ENCODE results near the gene LRP1. TPM values are rescaled to one million over a fixed set of nuclear protein-coding genes. Genes with fewer than 3 reads are reported as not detected.
A peak's percentile ranks its signal among the peaks of the same experiment; 100 is the strongest.

The LRP1 gene
- total RNA-seq, 2 experiments from 2014 or later = 0.33 to 0.85 TPM

GRCh38 chr12:57215668-57216013 is 87.4 kb downstream of the LRP1 start:
- ATAC-seq = peak; percentile 43
- DNase-seq = peak; percentile 80
- Mint-ChIP-seq H3K27me3 (peaks cover 61% of the 10 kb centered on the region), H3K4me1 (peaks cover 32% of the 10 kb centered on the region), H3K4me3 (peak overlapping the region; percentile 36), H3K27ac (no peak overlapping the region), H3K9me3 (ENCODE audit: low read depth) (no peaks in the 10 kb centered on the region), H3K36me3 (no peaks in the 10 kb centered on the region)
- CTCF ChIA-PET = interaction anchor here (0.7 to 15.4 kb wide), 3 partner anchors 12 to 104 kb away, joined by 3 to 647 read pairs (median 248); partner anchors contain the start of genes SHMT2, STAC3 and STAT6

- Mint-ChIP-seq H3K4me1 (peaks cover 35% of the 10 kb centered on the region), H3K27me3 (peaks cover 67% of the 10 kb centered on the region), H3K27ac (no peak within 1 kb of the TSS), H3K4me3 (peak within 1 kb of the TSS; percentile 52), H3K9me3 (ENCODE audit: low read depth) (no peaks in the 10 kb centered on the region), H3K36me3 (no peaks in the 10 kb centered on the region)
- CTCF ChIA-PET = interaction anchor here (0.7 to 15.4 kb wide), 3 partner anchors 11 to 104 kb away, joined by 3 to 647 read pairs (median 248); partner anchors contain the start of genes SHMT2, STAC3 and STAT6
- DNase-seq = peak; percentile 52
- ATAC-seq = peak; percentile 34
These were observed 88.0 kb downstream of the LRP1 start, which contains the start of gene NXPH4 for GRCh38 chr12:57216014-57216911. NXPH4 (plus strand) TSS chr12:57216794; CDS start chr12:57216970, 176 bp downstream.

- no peaks in the 10 kb centered on the region for H3K9me3 Mint-ChIP-seq (ENCODE audit: low read depth)
- peak overlapping the region; percentile 52 for H3K4me3 Mint-ChIP-seq
- CTCF ChIA-PET = interaction anchor here (1.0 to 15.4 kb wide), 3 partner anchors 10 to 105 kb away, joined by 3 to 647 read pairs (median 248); partner anchors contain the start of genes SHMT2 and STAC3
- DNase-seq (no peak), ATAC-seq (no peak)
- no peak overlapping the region for H3K27ac Mint-ChIP-seq
- H3K27me3 Mint-ChIP-seq = peaks cover 77% of the 10 kb centered on the region
- H3K36me3 Mint-ChIP-seq = no peaks in the 10 kb centered on the region
- H3K4me1 Mint-ChIP-seq = peaks cover 42% of the 10 kb centered on the region
These were observed 88.9 kb downstream of the LRP1 start for GRCh38 chr12:57216921-57217879.

- Mint-ChIP-seq H3K27ac (no peak overlapping the region), H3K27me3 (peaks cover 86% of the 10 kb centered on the region), H3K9me3 (ENCODE audit: low read depth) (no peaks in the 10 kb centered on the region), H3K36me3 (no peaks in the 10 kb centered on the region), H3K4me1 (peaks cover 52% of the 10 kb centered on the region), H3K4me3 (no peak overlapping the region)
- CTCF ChIA-PET = interaction anchor here (0.6 to 15.4 kb wide), 5 partner anchors 9 to 237 kb away, joined by 3 to 647 read pairs (median 3); partner anchors contain the start of genes INHBE, SHMT2 and STAC3
- DNase-seq (no peak), ATAC-seq (no peak)
These were observed 90.0 kb downstream of the LRP1 start for GRCh38 chr12:57218030-57218853.

GRCh38 chr12:57219205-57219992 is 91.1 kb downstream of the LRP1 start:
- no peak for ATAC-seq
- Mint-ChIP-seq H3K36me3 (no peaks in the 10 kb centered on the region), H3K4me3 (no peak overlapping the region), H3K4me1 (peaks cover 50% of the 10 kb centered on the region), H3K27me3 (peaks cover 84% of the 10 kb centered on the region), H3K9me3 (ENCODE audit: low read depth) (no peaks in the 10 kb centered on the region), H3K27ac (no peak overlapping the region)
- no peak for DNase-seq
- CTCF ChIA-PET = interaction anchor here (8.5 to 15.4 kb wide), 2 partner anchors 8 to 25 kb away, joined by 248 to 647 read pairs; partner anchors contain the start of genes SHMT2 and STAC3

- Mint-ChIP-seq H3K9me3 (ENCODE audit: low read depth) (no peaks in the 10 kb centered on the region), H3K4me1 (peaks cover 51% of the 10 kb centered on the region), H3K4me3 (no peak overlapping the region), H3K27ac (no peak overlapping the region), H3K27me3 (peaks cover 82% of the 10 kb centered on the region), H3K36me3 (no peaks in the 10 kb centered on the region)
- CTCF ChIA-PET = interaction anchor here (0.5 to 15.4 kb wide), 3 partner anchors 7 to 120 kb away, joined by 3 to 647 read pairs (median 248); partner anchors contain the start of genes SHMT2 and STAC3
- ATAC-seq = no peak
- DNase-seq = no peak
These were observed 91.9 kb downstream of the LRP1 start for GRCh38 chr12:57219993-57220754.

- no peak overlapping the region for H3K27ac Mint-ChIP-seq
- CTCF ChIA-PET = interaction anchor here (13.2 kb wide), 1 partner anchor 20 kb away, joined by 540 read pairs; a partner anchor contains a TSS
- H3K4me1 Mint-ChIP-seq = peaks cover 50% of the 10 kb centered on the region
- H3K4me3 Mint-ChIP-seq = no peak overlapping the region
- H3K9me3 Mint-ChIP-seq (ENCODE audit: low read depth) = no peaks in the 10 kb centered on the region
- H3K27me3 Mint-ChIP-seq = peaks cover 81% of the 10 kb centered on the region
- no peaks in the 10 kb centered on the region for H3K36me3 Mint-ChIP-seq
- DNase-seq (no peak), ATAC-seq (no peak)
These were observed 92.5 kb downstream of the LRP1 start for GRCh38 chr12:57220770-57221168.

- no peak overlapping the region for H3K4me3 Mint-ChIP-seq
- no peaks in the 10 kb centered on the region for H3K9me3 Mint-ChIP-seq (ENCODE audit: low read depth)
- CTCF ChIA-PET = interaction anchor here (1.4 to 13.2 kb wide), 3 partner anchors 5 to 237 kb away, joined by 5 to 540 read pairs (median 248); partner anchors contain the start of gene NXPH4
- no peak overlapping the region for H3K27ac Mint-ChIP-seq
- H3K27me3 Mint-ChIP-seq = peaks cover 82% of the 10 kb centered on the region
- DNase-seq (no peak), ATAC-seq (no peak)
- peaks cover 50% of the 10 kb centered on the region for H3K4me1 Mint-ChIP-seq
- H3K36me3 Mint-ChIP-seq = no peaks in the 10 kb centered on the region
These were observed 93.1 kb downstream of the LRP1 start for GRCh38 chr12:57221169-57221917.

GRCh38 chr12:57222286-57223190 is 94.3 kb downstream of the LRP1 start:
- no peak for ATAC-seq
- Mint-ChIP-seq H3K4me3 (peak overlapping the region; percentile 5), H3K36me3 (no peaks in the 10 kb centered on the region), H3K27ac (no peak overlapping the region), H3K4me1 (peaks cover 55% of the 10 kb centered on the region), H3K9me3 (ENCODE audit: low read depth) (no peaks in the 10 kb centered on the region), H3K27me3 (peaks cover 86% of the 10 kb centered on the region)
- no peak for DNase-seq
- CTCF ChIA-PET = interaction anchor here (1.0 to 13.2 kb wide), 6 partner anchors 7 to 236 kb away, joined by 3 to 540 read pairs (median 6); partner anchors contain the start of gene NXPH4
